ENCODE measurements around the gene AFF3. TPM values are rescaled to one million over a fixed set of nuclear protein-coding genes. Genes with fewer than 3 reads are reported as not detected.

Gene AFF3
- total RNA-seq, 2 donors from 2014 or later, result 9.9 to 20.1 TPM

- Histone ChIP-seq H3K4me3 (no peak overlapping the region), H3K27me3 (replicated peaks; ENCODE audit: insufficient read depth) (no peaks in the 10 kb centered on the region), H3K36me3 (no peaks in the 10 kb centered on the region), H3K27ac (no peak overlapping the region), H3K9me3 (no peaks in the 10 kb centered on the region), H3K4me1 (ENCODE audit: control insufficient read depth in 1 of 2, low read depth in 2 of 2) (no peaks in the 10 kb centered on the region)
- DNase-seq (ENCODE audit: low spot score) (no peak), ATAC-seq (ENCODE audit: insufficient number of reproducible peaks, low FRiP score, low read depth) (no peak)
- TF ChIP-seq, protein P1, sequence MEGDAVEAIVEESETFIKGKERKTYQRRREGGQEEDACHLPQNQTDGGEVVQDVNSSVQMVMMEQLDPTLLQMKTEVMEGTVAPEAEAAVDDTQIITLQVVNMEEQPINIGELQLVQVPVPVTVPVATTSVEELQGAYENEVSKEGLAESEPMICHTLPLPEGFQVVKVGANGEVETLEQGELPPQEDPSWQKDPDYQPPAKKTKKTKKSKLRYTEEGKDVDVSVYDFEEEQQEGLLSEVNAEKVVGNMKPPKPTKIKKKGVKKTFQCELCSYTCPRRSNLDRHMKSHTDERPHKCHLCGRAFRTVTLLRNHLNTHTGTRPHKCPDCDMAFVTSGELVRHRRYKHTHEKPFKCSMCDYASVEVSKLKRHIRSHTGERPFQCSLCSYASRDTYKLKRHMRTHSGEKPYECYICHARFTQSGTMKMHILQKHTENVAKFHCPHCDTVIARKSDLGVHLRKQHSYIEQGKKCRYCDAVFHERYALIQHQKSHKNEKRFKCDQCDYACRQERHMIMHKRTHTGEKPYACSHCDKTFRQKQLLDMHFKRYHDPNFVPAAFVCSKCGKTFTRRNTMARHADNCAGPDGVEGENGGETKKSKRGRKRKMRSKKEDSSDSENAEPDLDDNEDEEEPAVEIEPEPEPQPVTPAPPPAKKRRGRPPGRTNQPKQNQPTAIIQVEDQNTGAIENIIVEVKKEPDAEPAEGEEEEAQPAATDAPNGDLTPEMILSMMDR (IDR thresholded peaks at IDR 0.05), result no peak
Measured at GRCh38 chr2:100179806-100180205, 37.4 kb upstream of the AFF3 start.

DNA sequence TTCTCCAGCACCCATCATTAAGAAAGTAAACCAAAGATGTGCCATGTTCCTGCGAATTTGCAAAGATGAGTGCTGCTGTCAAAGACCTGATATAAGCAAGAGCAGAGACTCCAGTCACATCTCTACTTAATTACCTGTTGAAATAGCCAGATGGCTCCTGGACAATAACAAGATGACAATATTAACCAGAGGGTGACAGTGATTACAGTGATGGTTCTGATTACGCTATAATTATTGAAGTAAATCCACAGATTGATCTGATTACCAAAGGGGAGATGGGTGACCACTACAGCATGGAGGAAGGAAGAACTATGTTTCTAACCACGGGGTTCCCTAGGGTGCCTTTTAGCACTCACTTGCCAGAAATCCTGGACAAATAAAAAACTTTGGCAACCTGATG, 36.5 kb upstream of the AFF3 start:
- TF ChIP-seq, protein P1 (IDR thresholded peaks at IDR 0.05), result no peak
- DNase-seq (ENCODE audit: low spot score) (no peak), ATAC-seq (ENCODE audit: insufficient number of reproducible peaks, low FRiP score, low read depth) (no peak)

DNA sequence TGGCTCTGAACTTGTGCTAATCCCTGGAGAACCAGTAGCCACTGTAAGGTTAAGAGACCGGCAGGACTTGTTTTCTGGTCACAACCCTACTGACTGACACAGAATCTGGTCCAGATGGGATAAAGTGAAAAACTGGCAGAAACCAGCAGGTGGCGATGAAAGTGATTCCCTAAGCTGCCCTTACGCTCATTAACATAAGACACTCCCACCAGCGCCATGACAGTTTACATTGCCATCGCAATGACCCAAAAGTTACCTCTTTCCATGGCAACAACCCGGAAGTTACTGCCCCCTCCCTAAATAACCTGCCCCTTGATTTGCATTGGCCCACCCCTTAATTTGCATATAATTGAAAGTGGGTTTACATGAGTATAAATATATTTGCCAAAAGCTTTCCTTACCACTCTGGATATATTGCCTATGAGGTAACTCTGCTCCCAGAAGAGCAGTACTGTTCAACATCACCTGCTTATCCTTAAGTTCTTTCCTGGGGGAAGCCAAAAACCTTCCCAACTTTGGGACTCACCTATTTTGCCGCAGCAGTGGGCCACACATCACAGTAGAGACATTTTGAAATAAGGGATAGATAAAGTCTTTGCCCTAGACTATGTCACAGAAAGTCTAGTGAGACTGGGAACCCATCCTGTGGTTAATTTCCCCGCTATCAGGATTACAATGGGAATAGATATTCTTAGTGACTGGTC, 35.8 kb upstream of the AFF3 start:
- TF ChIP-seq, protein P1 (IDR thresholded peaks at IDR 0.05), result no peak
- ATAC-seq (ENCODE audit: insufficient number of reproducible peaks, low FRiP score, low read depth), result no peak

More for the DNA sequence above, 36.5 kb upstream of the AFF3 start:
- Histone ChIP-seq H3K4me1 (ENCODE audit: control insufficient read depth in 1 of 2, low read depth in 2 of 2) (peaks cover 0 to 2% of the 10 kb centered on the region in 2 donors), H3K4me3 (no peak overlapping the region), H3K36me3 (no peaks in the 10 kb centered on the region), H3K27ac (no peak overlapping the region), H3K27me3 (replicated peaks; ENCODE audit: insufficient read depth) (no peaks in the 10 kb centered on the region), H3K9me3 (no peaks in the 10 kb centered on the region)

DNA sequence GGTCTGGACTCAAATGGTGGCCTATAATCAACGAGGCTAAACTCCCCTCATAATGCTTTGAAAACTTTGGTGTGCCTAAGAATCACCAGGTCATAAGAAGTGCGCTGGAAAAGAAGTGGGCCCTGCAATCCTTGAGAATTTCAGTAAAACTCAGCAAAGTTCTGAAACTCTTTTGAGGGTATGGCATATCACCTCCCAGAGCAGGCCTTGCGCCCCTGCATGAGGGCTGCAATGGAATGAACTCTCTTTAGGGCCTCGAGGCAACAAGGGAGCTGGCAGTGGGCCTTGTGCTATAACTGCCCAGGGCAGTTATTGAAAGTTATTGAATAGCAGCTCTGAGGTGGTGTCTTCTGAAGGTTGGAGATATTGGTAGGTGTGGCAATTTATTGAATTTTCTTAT, 34.5 kb upstream of the AFF3 start:
- no peaks in the 10 kb centered on the region for H3K27me3 ChIP-seq (replicated peaks; ENCODE audit: insufficient read depth)
- H3K4me3 ChIP-seq, result no peak overlapping the region
- H3K27ac ChIP-seq, result no peak overlapping the region
- TF ChIP-seq, protein P1 (IDR thresholded peaks at IDR 0.05), result no peak
- ATAC-seq (ENCODE audit: insufficient number of reproducible peaks, low FRiP score, low read depth) (no peak), DNase-seq (ENCODE audit: low spot score) (no peak)
- H3K4me1 ChIP-seq (ENCODE audit: control insufficient read depth in 1 of 2, low read depth in 2 of 2), result peaks cover 0 to 4% of the 10 kb centered on the region in 2 donors
- H3K9me3 ChIP-seq, result no peaks in the 10 kb centered on the region
- H3K36me3 ChIP-seq, result no peaks in the 10 kb centered on the region

More for the DNA sequence above, 35.8 kb upstream of the AFF3 start:
- no peaks in the 10 kb centered on the region for H3K9me3 ChIP-seq
- no peak for DNase-seq (ENCODE audit: low spot score)
- H3K36me3 ChIP-seq, result no peaks in the 10 kb centered on the region
- H3K27ac ChIP-seq, result no peak overlapping the region
- H3K4me3 ChIP-seq, result no peak overlapping the region
- H3K4me1 ChIP-seq (ENCODE audit: control insufficient read depth in 1 of 2, low read depth in 2 of 2), result peaks cover 0 to 4% of the 10 kb centered on the region in 2 donors
- H3K27me3 ChIP-seq (replicated peaks; ENCODE audit: insufficient read depth), result no peaks in the 10 kb centered on the region

- Histone ChIP-seq H3K27me3 (replicated peaks; ENCODE audit: insufficient read depth) (no peaks in the 10 kb centered on the region), H3K4me1 (ENCODE audit: control insufficient read depth in 1 of 2, low read depth in 2 of 2) (peaks cover 0 to 4% of the 10 kb centered on the region in 2 donors), H3K36me3 (no peaks in the 10 kb centered on the region), H3K27ac (no peak overlapping the region), H3K4me3 (peak overlapping the region; percentile 46), H3K9me3 (no peaks in the 10 kb centered on the region)
- TF ChIP-seq, protein P1 (IDR thresholded peaks at IDR 0.05), result no peak
- ATAC-seq (ENCODE audit: insufficient number of reproducible peaks, low FRiP score, low read depth) (no peak), DNase-seq (ENCODE audit: low spot score) (no peak)
Measured at GRCh38 chr2:100174026-100174431, 31.6 kb upstream of the AFF3 start.
